HG03460 (cell line): Measurements from ENCODE around the gene DPY19L3.
"Not testable (repeated sequence)": the region's sequence is repeated elsewhere in the genome, so short reads cannot be mapped to it uniquely, and the experiment has no call there.

ENCODE experiments used
- ATAC-seq: cut with Tn5 transposase; IDR thresholded peaks from one replicate; pipeline ENCODE4 v1.9.1; 2021; ENCODE audit not compliant: unreplicated experiment

The DPY19L3 gene, protein sequence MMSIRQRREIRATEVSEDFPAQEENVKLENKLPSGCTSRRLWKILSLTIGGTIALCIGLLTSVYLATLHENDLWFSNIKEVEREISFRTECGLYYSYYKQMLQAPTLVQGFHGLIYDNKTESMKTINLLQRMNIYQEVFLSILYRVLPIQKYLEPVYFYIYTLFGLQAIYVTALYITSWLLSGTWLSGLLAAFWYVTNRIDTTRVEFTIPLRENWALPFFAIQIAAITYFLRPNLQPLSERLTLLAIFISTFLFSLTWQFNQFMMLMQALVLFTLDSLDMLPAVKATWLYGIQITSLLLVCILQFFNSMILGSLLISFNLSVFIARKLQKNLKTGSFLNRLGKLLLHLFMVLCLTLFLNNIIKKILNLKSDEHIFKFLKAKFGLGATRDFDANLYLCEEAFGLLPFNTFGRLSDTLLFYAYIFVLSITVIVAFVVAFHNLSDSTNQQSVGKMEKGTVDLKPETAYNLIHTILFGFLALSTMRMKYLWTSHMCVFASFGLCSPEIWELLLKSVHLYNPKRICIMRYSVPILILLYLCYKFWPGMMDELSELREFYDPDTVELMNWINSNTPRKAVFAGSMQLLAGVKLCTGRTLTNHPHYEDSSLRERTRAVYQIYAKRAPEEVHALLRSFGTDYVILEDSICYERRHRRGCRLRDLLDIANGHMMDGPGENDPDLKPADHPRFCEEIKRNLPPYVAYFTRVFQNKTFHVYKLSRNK

DNA sequence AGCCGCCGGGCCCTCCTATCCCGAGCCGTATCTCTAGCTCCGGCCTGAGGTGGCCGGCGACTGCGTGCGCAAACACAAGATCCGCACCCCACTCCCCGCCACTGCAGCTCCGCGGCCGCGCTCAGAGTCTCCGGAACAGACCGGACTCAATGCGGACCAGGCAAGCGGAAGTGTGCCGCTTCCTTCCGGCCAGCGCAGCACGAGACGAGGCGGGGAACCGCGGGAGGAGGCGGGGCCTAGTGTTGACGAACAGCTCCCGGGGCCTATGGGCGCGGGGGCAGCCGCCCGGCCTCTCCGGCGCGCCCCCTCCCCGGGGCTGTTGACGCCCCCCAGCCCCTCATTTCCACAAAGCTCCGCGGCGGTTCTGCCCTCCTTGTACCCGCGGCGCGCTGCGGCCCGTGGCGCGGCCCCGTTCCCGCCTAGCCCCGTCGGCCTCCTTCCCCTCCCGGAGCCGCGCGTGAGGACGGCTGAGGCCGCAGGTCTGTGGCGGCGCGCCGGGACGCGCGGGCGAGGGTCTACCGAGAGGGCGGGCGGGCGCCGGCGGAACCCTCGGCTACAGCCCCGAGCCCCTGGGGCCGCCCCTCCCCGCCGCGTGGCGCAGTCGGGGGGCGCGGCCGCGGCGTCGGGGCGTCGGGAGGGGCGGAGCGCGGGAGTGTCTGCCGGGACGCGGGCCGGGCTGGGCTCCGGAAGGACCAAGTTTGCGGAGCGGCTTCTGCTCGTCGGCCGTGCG is at the start of gene DPY19L3:
DPY19L3 (plus strand) TSS at position 340 of the 730 bp plus-strand sequence. CDS start 2,484 bp downstream, outside the sequence.
- peak; percentile 97 for ATAC-seq

DNA sequence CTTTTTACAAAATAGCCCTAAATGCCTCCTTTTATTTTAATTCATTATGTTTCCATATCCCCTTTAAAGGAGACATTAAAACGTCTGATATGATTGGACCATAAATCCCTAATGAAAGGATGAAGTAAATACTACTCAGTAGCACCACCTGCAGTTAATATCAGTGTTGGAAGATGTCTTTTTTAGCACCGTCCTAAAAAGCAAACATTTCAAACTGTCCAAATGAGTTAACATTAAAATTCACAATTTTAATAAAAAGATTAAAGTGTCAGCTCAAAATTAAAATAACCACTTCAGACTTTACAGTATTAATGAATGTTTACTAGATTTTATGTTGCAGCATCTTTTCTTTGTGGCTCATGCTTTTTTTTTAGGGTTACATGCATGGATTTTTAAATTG is 47.9 kb upstream of the DPY19L3 start:
- no peak for ATAC-seq

DNA sequence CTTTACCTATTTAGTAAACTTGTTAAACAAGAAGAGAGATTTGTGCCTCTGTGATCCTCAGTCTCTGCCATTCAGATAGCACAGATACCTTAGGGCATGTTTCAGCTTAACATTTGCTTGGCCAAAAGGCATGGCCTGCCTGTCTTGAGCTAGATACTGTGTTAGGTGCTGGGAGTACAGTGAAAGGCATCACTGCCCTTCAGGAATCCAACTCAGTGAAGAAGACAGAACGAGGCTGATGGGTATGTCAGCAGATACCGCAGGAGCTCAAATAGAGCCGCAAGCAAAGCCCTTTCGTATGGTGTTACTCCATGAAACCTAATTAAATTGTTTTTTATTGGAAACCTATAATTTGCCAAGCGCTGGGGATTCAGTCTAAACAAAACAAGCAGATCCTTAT is 47.2 kb upstream of the DPY19L3 start:
- ATAC-seq, result no peak

DNA sequence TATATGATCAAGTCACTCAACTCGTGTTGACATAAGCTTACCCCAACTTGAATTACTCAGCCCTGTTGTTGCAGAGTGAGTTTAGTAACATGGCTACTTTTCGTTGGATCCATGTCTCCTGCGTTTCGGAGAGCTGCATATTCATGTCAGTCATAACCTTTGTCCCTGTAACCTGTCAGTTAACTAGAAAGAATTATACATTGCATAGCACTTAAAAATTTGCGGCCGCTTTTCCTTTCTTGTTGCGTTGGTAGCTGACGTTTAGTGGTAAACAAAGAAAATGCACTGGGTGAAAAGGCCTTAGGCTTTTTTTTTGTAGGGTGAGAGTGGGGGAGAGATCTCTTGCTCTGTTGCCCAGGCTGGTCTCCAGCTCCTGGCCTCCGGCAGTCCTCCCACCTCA is 46.0 kb upstream of the DPY19L3 start:
- no peak for ATAC-seq

DNA sequence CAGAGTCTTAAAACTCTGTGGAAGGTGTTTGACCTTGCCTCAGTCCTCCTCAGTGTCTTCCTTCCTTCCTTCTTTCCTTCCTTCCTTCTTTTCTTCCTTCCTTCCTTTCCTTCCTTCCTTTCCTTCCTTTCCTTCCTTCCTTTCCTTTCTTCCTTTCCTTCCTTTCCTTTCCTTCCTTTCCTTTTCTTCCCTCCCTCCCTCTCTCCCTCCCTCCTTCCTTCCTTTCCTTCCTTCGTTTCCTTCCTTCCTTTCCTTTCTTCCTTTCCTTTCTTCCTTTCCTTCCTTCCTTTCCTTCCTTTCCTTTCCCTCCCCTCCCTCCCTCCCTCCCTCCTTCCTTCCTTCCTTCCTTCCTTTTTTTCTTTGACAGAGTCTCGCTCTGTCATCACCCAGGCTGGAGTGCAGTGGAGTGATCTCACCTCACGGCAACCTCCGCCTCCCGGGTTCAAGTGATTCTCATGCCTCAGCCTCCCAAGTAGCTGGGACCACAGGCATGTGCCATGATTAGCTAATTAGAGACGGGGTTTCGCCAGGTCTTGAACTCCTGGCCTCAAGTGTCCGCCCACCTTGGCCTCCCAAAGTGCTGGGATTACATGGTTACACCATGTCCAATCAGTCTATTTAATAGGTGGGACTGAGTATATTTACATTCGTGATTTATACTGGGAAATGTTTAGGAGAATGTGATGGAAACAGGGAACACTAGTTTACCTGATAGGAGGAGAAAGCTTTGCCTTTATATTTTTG is 43.8 kb upstream of the DPY19L3 start:
- no peak for ATAC-seq

DNA sequence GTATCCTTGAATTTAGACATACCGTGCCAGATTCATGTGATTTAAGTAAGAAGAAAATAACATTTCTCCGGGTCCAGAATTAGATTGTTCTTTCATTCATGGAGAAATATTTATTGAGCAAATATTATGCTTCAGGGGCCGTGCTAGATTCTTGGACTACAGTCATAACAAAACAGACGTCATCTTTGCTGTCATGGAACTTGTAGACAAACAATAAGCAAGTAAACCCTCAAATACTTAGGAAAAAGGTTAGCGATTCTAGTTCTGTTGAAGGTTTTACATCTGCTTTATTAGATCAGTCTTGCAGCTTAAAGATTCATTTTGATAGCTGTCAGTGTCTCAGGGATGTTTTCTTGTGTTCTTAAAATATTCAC is 43.3 kb upstream of the DPY19L3 start:
- ATAC-seq, result no peak

DNA sequence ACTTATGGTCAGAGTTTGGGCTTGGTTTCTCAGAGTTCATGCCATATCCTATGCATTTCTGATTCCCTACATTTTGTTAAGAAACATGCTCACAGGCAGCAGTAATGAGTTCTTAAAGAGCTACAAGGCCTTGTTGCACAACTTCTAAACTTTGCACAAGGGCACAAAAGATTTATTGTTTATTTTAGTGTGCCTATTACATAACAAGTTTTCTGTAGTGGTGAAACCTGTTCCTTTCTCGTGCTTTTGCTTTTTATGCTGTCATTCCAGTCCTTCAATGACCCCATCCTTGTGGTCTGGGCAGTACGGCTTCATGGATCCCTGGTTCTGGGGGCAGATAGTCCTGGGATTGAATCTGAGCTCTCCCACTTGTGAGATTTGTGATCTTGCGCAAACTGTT is 42.4 kb upstream of the DPY19L3 start:
- ATAC-seq, result no peak

DNA sequence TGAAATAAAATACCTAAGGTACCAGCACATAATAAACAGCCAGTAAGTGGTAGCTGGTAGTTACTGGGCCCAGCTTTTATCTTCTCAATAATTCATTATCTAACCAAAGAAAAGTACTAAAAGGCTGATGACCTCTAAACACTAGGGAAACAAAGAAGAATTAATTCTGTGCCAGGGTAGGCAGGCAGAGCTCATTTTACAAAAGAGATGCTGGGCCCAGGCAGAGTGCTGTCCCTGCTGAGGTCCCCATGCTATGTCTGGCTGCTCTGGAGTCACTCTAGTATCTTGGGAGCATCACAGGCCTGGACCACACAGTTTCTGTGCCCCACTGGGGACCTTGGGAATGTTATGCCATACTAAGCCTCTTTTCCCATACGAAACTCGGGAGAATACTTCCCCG is 41.9 kb upstream of the DPY19L3 start:
- no peak for ATAC-seq

DNA sequence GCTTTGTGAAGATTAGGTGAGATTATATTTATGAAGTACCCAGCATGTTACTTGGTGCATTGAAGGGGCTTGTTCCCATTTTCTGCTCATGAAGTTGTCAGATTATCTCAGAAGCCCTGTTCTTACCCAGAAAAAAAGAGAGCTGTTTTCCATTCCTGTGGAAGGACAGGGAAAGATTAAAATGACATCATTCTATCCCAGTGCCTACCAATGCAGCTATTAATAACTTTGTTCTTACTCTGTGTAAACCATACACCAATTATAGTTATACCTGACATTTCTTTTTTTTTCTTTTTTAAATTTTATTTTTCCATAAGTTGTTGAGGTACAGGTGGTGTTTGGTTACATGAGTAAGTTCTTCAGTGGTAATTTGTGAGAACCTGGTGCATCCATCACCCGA is 41.5 kb upstream of the DPY19L3 start:
- no peak for ATAC-seq

DNA sequence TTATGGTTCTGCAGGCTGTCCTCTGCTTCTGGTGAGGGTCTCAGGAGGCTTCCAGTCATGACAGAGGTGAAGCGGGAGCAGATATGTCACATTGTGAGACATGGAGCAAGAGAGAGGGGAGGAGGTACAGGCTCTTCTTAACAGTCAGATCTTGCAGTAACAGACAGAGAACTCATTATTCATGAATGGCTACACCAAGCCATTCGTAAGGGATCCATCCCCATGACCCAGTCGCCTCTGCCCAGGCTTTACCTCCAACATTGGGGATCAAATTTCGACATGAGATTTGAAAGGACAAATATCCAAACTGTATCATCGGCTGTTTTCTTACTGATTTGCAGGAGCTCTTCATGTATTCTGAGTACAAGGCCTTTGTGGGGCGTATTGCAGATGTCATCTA is 38.5 kb upstream of the DPY19L3 start:
- no peak for ATAC-seq

DNA sequence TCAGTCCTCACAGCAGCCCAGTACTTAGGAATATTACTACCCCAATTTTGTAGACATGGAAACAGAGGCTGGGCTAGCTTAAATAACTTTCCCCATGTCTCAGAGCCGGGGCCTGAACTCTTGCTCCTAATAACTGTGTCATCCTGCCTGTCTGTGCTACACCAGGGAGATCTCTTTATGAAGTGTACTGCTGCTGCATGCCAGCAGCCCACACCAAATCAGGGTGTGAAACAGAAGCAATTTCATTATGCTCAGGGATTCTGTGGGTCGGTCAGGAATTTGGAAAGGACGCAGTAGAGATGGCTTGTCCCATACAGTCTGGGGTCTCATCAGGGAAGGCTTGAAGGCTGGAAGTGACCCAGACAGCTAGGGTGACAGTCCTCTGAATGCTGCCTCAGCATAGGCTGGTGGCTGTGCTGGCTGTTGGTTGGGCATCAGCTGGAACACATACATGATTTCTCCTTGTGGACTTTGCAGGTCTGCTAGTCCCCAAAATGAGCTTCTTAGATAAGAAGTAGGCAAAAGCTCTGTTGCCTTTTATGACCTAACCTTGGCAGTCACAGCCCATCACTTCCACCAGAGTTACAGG is 37.5 kb upstream of the DPY19L3 start:
- no peak for ATAC-seq

DNA sequence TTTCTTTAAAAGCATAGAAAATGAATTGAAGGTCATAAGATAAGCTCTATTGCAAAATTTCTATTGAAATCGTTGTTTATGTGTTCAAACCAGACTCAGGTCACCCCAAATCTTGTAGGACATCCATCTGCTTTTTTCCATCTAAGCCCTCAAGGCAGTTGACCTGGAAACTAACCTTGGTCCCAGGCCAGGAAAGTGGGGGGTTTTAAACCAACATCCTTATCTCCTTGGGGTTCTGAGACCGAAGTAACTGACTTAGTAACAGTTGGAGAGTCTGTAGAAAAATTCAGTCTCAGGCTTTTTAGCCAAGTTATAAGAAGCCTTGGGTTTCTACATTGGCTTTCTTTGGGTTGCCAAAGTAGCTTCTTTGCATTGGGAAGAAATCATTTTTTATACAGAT is 36.8 kb upstream of the DPY19L3 start:
- ATAC-seq, result no peak

DNA sequence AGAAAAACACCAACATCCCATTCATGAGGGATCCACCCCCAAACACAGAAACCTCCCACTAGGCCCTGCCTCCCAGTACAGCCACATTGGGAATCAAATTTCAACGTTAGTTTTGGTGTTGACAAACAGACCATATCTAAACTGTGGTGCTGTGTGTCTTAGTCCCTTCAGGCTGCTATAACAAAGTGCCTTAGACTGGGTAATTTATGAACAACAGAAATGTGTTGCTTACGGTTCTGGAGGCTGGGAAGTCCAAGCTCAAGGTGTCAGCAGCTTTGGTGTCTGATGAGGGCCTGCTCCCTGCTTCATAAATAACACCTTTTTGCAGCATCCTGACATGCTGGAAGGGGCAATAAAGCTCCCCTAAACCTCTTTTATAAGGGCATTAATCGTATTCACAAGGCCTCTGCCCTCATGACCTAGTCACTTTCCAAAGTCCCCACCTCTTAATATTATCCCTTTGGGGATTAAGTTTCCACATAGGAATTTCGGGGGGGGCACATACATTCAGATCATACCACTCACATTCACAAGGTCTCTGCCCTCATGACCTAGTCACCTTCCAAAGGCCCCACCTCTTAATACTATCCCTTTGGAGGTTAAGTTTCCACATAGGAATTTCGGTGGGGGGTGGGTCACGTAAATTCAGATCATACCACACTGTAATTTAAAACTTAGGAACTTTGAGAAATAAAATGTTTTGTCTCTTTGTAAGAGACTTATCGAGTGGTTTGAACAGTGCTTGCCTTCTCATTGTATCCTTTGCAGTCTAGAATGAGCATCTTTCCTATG is 32.6 kb upstream of the DPY19L3 start:
- no peak for ATAC-seq

DNA sequence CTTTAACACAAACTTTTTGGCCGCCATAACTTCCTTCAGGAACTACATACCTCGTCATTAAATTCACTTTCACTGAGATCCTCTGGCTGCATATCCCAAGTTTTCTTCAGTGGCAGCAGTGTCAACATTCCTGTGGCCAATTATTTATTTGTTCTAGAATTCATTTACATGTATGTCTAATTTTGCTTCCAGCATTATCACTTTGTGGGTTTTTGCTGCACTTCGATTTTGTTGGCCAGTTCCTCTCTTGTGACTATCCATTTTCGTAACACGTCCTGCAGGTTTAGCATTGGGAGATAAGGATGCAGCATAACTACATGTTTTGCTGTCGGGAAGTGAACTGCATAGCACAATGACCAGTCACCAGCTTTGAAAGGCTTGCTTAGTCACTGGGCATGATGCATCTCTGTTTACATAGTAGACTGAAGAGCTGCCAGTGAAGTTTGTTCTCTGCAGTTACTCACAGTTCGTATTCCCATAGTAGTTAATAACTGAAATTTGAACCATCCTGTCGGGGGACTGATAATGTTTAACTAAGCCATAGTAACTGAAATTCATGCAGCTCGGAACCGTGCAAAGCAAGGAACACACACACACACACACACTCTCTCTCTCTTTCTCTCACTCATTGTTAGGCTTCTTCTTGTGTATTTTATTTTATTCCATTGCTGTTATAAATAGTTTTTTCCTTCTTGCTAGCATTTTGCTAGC is 31.8 kb upstream of the DPY19L3 start:
- no peak for ATAC-seq

DNA sequence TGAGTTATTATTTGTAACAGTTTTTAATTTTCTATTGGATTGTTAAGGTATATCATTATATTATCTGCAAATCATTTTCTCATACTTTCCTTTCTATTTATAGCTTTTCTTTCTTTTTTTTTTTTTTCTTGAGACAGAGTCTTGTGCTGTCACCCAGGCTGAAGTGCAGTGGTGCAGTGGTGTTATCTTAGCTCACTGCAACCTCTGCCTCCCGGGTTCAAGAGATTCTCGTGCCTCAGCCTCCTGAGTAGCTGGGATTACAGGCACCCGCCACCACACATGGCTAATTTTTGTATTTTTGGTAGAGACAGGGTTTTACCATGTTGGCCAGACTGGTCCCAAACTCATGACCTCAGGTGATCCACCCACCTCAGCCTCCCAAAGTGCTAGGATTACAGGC is 31.2 kb upstream of the DPY19L3 start:
- ATAC-seq, result not testable (repeated sequence)

DNA sequence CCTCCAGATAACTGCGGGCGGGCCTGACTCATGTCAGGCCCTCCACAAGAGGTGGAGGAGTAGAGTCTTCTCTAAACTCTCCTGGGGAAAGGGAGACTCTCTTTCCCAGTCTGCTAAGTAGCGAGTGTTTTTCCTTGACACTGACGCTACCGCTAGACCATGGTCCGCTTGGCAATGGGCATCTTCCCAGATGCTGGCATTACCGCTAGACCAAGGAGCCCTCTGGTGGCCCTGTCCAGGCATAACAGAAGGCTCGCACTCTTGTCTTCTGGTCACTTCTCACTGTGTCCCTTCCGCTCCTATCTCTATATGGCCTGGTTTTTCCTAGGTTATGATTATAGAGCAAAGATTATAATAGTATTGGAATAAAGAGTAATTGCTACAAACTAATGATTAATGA is 28.5 kb upstream of the DPY19L3 start:
- not testable (repeated sequence) for ATAC-seq

DNA sequence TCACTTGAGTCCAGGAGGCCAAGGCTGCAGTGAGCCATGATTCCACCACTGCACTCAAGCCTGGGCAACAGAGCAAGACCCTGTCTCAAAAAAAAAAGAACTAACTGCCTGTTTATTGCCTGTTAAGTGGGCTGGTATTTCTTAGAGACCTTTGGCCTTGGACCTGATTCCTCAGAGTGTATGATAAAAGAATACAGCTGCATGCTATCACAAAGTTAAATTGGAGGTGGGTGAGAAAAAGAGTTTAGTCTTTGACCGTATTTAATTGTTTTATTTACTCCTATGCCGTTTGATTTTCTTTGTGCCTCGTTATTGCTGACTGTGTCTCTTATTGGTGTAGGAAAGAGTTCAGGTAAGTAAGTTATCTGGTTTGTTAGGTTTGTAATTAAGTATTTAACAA is 25.3 kb upstream of the DPY19L3 start:
- ATAC-seq, result no peak

DNA sequence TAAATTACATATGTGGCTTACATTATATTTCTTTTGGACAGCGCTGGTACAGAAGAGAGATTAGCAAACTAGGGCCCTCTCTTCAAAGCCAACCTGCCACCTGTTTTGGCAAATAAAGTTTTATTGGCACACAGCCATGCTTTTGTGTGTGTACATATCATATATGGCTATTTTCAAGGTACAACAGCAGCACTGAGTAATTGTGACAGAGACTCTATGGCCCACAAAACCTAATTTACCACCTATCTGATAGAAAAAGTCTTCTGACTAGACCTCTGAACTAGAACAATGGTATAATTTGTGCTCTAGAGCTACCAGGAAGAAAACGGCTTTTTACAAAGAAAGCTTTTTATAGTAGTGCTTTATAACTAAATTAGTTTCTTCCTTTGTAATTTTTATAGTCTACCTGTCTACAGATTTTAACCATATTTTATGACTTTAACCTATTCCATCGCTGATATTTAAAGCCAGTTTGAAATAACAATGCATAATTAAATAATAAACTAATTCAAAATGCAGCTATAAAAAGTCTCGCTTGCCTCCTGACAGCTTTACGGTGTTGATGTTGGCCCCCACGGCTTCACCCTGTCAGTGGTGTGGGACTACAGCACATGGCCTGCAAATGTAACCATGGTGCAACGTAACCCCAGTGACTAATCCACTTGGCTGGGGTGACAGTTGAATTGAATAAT is 17.7 kb upstream of the DPY19L3 start:
- ATAC-seq, result no peak

DNA sequence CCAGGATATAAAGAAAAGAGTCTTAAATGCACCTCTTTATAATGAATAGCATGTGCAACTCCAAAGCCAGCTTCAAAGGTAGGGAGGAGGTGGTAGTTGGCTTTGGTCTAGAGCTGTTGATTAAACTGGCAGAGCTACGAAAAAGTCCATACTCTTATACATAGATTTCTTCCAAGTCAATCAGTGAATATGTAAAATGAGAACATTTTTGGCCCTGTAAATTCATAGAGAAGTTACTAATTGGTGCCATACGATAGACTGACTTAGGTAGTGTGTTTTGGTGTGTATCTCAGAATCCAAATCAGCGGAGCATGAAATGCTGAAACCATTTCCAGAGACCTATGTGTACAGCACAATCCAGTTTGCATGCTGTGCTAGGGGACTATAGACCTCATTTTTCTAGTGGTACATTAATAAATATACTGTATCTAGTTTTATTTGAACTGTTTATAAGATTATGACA is 17.1 kb upstream of the DPY19L3 start:
- no peak for ATAC-seq
